AG09319 (cell line): ENCODE results near the gene CHRNE.

Experiments used
- DNase-seq: peaks from one replicate; pipeline ENCODE4 v3.0.0-alpha.2; 2010; ENCODE audit warnings: low read depth; ENCODE audit errors: extremely low read depth
- CTCF ChIP-seq: IDR thresholded peaks from 2 replicates; pipeline ENCODE4 v1.5.1; 2011; ENCODE audit warnings: low read depth, mild to moderate bottlenecking, inconsistent platforms, low read length, moderate library complexity

CHRNE gene

GRCh38 chr17:4948166-4948930 lies 45.5 kb upstream of the CHRNE start, which contains the start of gene PFN1:
TSS of gene PFN1 (minus strand) at chr17:4948530. CDS start at chr17:4948394, 136 bp downstream.
- peak; percentile 87 for DNase-seq
- no peak for TF ChIP-seq CTCF

- no peak for TF ChIP-seq CTCF
- no peak for DNase-seq
These were observed 44.7 kb upstream of the CHRNE start for GRCh38 chr17:4947411-4948165.

GRCh38 chr17:4947010-4947410 lies 44.1 kb upstream of the CHRNE start:
- DNase-seq = no peak
- TF ChIP-seq CTCF = no peak

GRCh38 chr17:4946312-4946976 lies 43.5 kb upstream of the CHRNE start:
- no peak for TF ChIP-seq CTCF
- no peak for DNase-seq

GRCh38 chr17:4945944-4946280 lies 43.0 kb upstream of the CHRNE start:
- no peak for DNase-seq
- TF ChIP-seq CTCF = no peak

- DNase-seq = peak; percentile 68
- TF ChIP-seq CTCF = no peak
These were observed 42.5 kb upstream of the CHRNE start for GRCh38 chr17:4945176-4945943.
